Measurements from ENCODE around the gene CDH6.

DNA sequence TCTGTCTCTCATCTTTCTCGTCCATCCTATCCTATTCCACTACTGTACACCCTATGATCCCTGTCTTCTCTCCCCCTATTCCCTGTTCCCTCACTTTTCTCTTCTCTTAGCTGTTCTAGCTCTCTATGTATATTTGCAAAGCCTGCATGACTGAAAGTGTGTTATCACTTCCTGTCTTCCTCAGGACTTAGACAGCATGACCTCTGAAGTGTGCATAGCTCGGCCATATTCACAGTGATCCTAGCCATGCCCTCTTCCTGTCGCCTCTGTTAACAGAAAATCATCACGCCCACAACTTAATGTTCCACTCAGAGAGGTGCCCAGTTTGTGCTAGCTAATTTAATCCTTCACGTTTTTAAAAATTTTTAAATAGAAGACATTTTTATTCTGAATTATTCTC is 35.8 kb upstream of the CDH6 start:
- TF ChIP-seq, protein P1, sequence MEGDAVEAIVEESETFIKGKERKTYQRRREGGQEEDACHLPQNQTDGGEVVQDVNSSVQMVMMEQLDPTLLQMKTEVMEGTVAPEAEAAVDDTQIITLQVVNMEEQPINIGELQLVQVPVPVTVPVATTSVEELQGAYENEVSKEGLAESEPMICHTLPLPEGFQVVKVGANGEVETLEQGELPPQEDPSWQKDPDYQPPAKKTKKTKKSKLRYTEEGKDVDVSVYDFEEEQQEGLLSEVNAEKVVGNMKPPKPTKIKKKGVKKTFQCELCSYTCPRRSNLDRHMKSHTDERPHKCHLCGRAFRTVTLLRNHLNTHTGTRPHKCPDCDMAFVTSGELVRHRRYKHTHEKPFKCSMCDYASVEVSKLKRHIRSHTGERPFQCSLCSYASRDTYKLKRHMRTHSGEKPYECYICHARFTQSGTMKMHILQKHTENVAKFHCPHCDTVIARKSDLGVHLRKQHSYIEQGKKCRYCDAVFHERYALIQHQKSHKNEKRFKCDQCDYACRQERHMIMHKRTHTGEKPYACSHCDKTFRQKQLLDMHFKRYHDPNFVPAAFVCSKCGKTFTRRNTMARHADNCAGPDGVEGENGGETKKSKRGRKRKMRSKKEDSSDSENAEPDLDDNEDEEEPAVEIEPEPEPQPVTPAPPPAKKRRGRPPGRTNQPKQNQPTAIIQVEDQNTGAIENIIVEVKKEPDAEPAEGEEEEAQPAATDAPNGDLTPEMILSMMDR (IDR thresholded peaks at IDR 0.05; ENCODE audit: low read depth, low read length), result no peak
- no peak for TF ChIP-seq POLR2A (IDR thresholded peaks at IDR 0.05; ENCODE audit: extremely low read depth, insufficient read length)
- TF ChIP-seq, protein P2, sequence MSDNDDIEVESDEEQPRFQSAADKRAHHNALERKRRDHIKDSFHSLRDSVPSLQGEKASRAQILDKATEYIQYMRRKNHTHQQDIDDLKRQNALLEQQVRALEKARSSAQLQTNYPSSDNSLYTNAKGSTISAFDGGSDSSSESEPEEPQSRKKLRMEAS (IDR thresholded peaks at IDR 0.05; ENCODE audit: low read depth, low read length), result no peak

Measured in NB4 (cell line).